Measurements from ENCODE around the gene FAM78A.

DNA sequence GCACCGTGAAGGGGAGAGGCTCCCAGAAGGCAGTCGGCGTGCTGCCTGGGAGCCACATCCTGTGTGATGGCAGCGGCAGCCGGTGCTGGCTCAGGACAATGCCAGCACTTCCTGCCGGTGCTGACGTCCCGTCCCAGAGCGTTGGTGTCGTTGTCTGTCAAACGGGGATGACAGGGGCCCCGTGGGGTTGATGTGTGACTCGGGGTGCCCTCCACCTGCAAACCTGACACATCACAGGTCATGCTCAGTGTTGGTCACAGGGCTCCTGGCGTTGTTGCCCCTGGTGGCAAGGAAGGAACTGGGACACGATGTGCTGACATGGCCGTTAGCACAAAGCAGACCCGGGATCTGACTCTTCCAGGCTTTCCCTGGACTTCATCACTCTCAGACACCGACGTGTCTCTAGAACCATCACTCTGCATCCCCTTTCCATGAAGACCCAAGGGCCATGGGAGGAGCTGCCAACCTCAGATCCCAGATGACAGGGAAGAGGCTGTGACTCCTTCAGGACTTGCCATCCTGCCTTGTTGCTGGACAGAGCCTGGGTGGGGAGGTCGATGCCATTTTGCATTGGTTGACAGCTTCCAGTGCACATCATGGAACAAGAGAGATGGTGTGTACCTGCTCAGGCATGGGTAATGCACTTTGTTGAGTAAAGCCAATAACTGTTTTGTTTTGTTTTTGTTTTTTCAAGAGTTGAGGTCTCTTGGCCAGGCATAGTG is 34.7 kb upstream of the FAM78A start:
- TF ChIP-seq CTCF (IDR thresholded peaks at IDR 0.05; ENCODE audit: insufficient read depth, low read length, poor library complexity, severe bottlenecking) (no peak), EZH2phosphoT487 (conservative IDR thresholded peaks at IDR 0.05; ENCODE audit: low read length) (no peak)
